Endodermal cell (in vitro differentiated cells): Measurements from ENCODE around the gene MRPS12. TPM values are rescaled to one million over a fixed set of nuclear protein-coding genes. Genes with fewer than 3 reads are reported as not detected.

Source experiments
- DNase-seq: peaks from one replicate; pipeline ENCODE4 v3.0.0-alpha.2; 2017
- H3K27ac ChIP-seq: 2 replicates; pipeline ENCODE4 v1.5.1; 2013; ENCODE audit warnings: mild to moderate bottlenecking, low read depth, low read length, moderate library complexity
- H3K27me3 ChIP-seq: 2 replicates; pipeline ENCODE4 v1.6.1; 2013; ENCODE audit warnings: mild to moderate bottlenecking, low read length, moderate library complexity; ENCODE audit not compliant: insufficient read depth, control insufficient read depth, poor library complexity, severe bottlenecking
- H3K36me3 ChIP-seq: 2 replicates; pipeline ENCODE4 v1.7.0; 2013; ENCODE audit warnings: mild to moderate bottlenecking, low read length, moderate library complexity; ENCODE audit not compliant: control insufficient read depth, insufficient read depth
- H3K4me1 ChIP-seq: one replicate; pipeline ENCODE4 v1.7.0; 2013; ENCODE audit warnings: low read length; ENCODE audit not compliant: control insufficient read depth, insufficient read depth
- H3K4me3 ChIP-seq: 2 replicates; pipeline ENCODE4 v1.5.1; 2013; ENCODE audit warnings: mild to moderate bottlenecking, low read length, moderate library complexity
- H3K9ac ChIP-seq: 2 replicates; pipeline ENCODE4 v1.6.1; 2013; ENCODE audit warnings: mild to moderate bottlenecking, low read length, moderate library complexity; ENCODE audit not compliant: poor library complexity, severe bottlenecking; ENCODE audit errors: extremely low read depth
- H3K9me3 ChIP-seq: 2 replicates; pipeline ENCODE4 v1.6.1; 2013; ENCODE audit warnings: mild to moderate bottlenecking, low read length, moderate library complexity; ENCODE audit not compliant: control insufficient read depth
- H3K27ac Mint-ChIP-seq: 2 replicates; pipeline ENCODE4 v1.8.0; 2020; ENCODE audit warnings: mixed read lengths
- H3K27me3 Mint-ChIP-seq: 2 replicates; pipeline ENCODE4 v1.8.0; 2021; ENCODE audit warnings: mild to moderate bottlenecking, mixed read lengths; ENCODE audit not compliant: insufficient read depth
- H3K36me3 Mint-ChIP-seq: 2 replicates; pipeline ENCODE4 v1.8.0; 2020; ENCODE audit warnings: low read depth, mixed read lengths
- H3K4me1 Mint-ChIP-seq: 2 replicates; pipeline ENCODE4 v1.8.0; 2020; ENCODE audit warnings: mixed read lengths
- H3K4me3 Mint-ChIP-seq: 2 replicates; pipeline ENCODE4 v1.8.0; 2020; ENCODE audit warnings: mild to moderate bottlenecking, moderate library complexity, mixed read lengths
- H3K9me3 Mint-ChIP-seq: 2 replicates; pipeline ENCODE4 v1.8.0; 2020; ENCODE audit warnings: mild to moderate bottlenecking, mixed read lengths
- CTCF ChIP-seq: fragments of 200-600 bp; sonication (generic); conservative IDR thresholded peaks from 2 replicates; pipeline ENCODE4 v1.5.0; 2021; ENCODE audit warnings: antibody characterized with exemption, mild to moderate bottlenecking
- WGBS, 2 experiments: methylation state at CpG; one replicate each; pipeline versions ENCODE4 v1.1.5 to v1.1.7; 2013; ENCODE audit warnings: missing lambda C conversion rate in 2 of 2, mixed read lengths in 1 of 2; ENCODE audit not compliant: insufficient coverage in 1 of 2, insufficient read length in 1 of 2; 5-methylcytosine and 5-hydroxymethylcytosine counted together
- total RNA-seq, 2 donors: library from RNA; stranded (reverse); fragmentation: NEBNext Ultra II Directional in 1 of 2; extraction: Animal tissue kit (Norgen Biotek cat#: 25700) in 1 of 2; gene quantifications; 2 replicates in 1 of 2; 3 replicates in 1 of 2; pipeline ENCODE4 v1.2.1, GENCODE V29; 2021

The MRPS12 gene
- total RNA-seq, 2 donors from 2014 or later: 37.5 to 38.3 TPM

- 93 to 99% methylated on average over 8 to 12 of the region's 12 CpGs for WGBS, 2 experiments
- DNase-seq: no peak
- peaks cover 6% of the 10 kb centered on the region for H3K36me3 ChIP-seq
Measured at GRCh38 chr19:38907670-38908069, 23.1 kb upstream of the MRPS12 start.

GRCh38 chr19:38908911-38909310 lies 21.8 kb upstream of the MRPS12 start:
- Histone ChIP-seq H3K9ac (no peak overlapping the region), H3K36me3 (peaks cover 6% of the 10 kb centered on the region), H3K9me3 (no peaks in the 10 kb centered on the region), H3K27ac (no peak overlapping the region), H3K4me1 (no peaks in the 10 kb centered on the region), H3K27me3 (no peaks in the 10 kb centered on the region), H3K4me3 (no peak overlapping the region)
- peaks cover 32% of the 10 kb centered on the region for H3K36me3 Mint-ChIP-seq
- no peak overlapping the region for H3K4me3 Mint-ChIP-seq
- H3K27ac Mint-ChIP-seq: no peak overlapping the region
- no peak for TF ChIP-seq CTCF
- WGBS, 2 experiments: 93 to 98% methylated on average over 7 to 10 of the region's 10 CpGs
- peaks cover 12% of the 10 kb centered on the region for H3K27me3 Mint-ChIP-seq
- peaks cover 2% of the 10 kb centered on the region for H3K9me3 Mint-ChIP-seq
- H3K4me1 Mint-ChIP-seq: peaks cover 8% of the 10 kb centered on the region
- DNase-seq: no peak

More at GRCh38 chr19:38907670-38908069, 23.1 kb upstream of the MRPS12 start:
- H3K9me3 Mint-ChIP-seq: peaks cover 2% of the 10 kb centered on the region
- H3K4me1 Mint-ChIP-seq: peaks cover 8% of the 10 kb centered on the region
- peaks cover 35% of the 10 kb centered on the region for H3K36me3 Mint-ChIP-seq
- no peak for TF ChIP-seq CTCF
- H3K27ac ChIP-seq: no peak overlapping the region
- no peaks in the 10 kb centered on the region for H3K4me1 ChIP-seq
- no peaks in the 10 kb centered on the region for H3K9me3 ChIP-seq
- no peaks in the 10 kb centered on the region for H3K27me3 ChIP-seq
- H3K4me3 Mint-ChIP-seq: no peak overlapping the region
- H3K4me3 ChIP-seq: no peak overlapping the region
- H3K27ac Mint-ChIP-seq: no peak overlapping the region
- no peak overlapping the region for H3K9ac ChIP-seq
- peaks cover 7% of the 10 kb centered on the region for H3K27me3 Mint-ChIP-seq

- Mint-ChIP-seq H3K9me3 (peaks cover 2% of the 10 kb centered on the region), H3K36me3 (peaks cover 25% of the 10 kb centered on the region), H3K27ac (no peak overlapping the region), H3K27me3 (peaks cover 12% of the 10 kb centered on the region), H3K4me1 (no peaks in the 10 kb centered on the region), H3K4me3 (no peak overlapping the region)
- no peaks in the 10 kb centered on the region for H3K9me3 ChIP-seq
- no peak overlapping the region for H3K4me3 ChIP-seq
- H3K36me3 ChIP-seq: peaks cover 6% of the 10 kb centered on the region
- WGBS, 2 experiments: 82 to 95% methylated on average over 10 to 11 of the region's 12 CpGs
- no peak for DNase-seq
- no peak for TF ChIP-seq CTCF
- H3K27ac ChIP-seq: no peak overlapping the region
- H3K4me1 ChIP-seq: no peaks in the 10 kb centered on the region
- no peaks in the 10 kb centered on the region for H3K27me3 ChIP-seq
- H3K9ac ChIP-seq: no peak overlapping the region
Measured at GRCh38 chr19:38910488-38910887, 20.3 kb upstream of the MRPS12 start.
